Heart left ventricle (tissue), 16 donors: Measurements from ENCODE around the gene TXNRD2. TPM values are rescaled to one million over a fixed set of nuclear protein-coding genes. Genes with fewer than 3 reads are reported as not detected.

Experiments
- ATAC-seq, 4 donors: fragments of 200-7000 bp; cut with Tn5 transposase; one replicate each; pipeline ENCODE4 v1.9.1; 2020 to 2022; ENCODE audit warnings: moderate library complexity in 4 of 4, mild to moderate bottlenecking in 3 of 4, moderate number of reproducible peaks in 1 of 4
- DNase-seq, 5 donors: peaks; one replicate each; pipeline ENCODE4 v3.0.0-alpha.2; 2020
- H3K27ac ChIP-seq, 12 donors: fragments of 200-600 bp; sonication (generic) in 4 of 12; one replicate each; pipeline versions ENCODE4 v1.5.0 to v1.8.0; 2016 to 2022; ENCODE audit warnings: mild to moderate bottlenecking in 2 of 12
- H3K27me3 ChIP-seq, 9 donors: fragments of 200-600 bp; sonication (generic) in 2 of 9; one replicate each; pipeline versions ENCODE4 v1.5.1 to v1.8.0; 2016 to 2022; ENCODE audit warnings: mild to moderate bottlenecking in 3 of 9
- H3K36me3 ChIP-seq, 9 donors: fragments of 200-600 bp; sonication (generic) in 2 of 9; one replicate each; pipeline versions ENCODE4 v1.5.0 to v1.8.0; 2018 to 2022; ENCODE audit warnings: mild to moderate bottlenecking in 2 of 9
- H3K4me1 ChIP-seq, 12 donors: fragments of 200-600 bp; sonication (generic) in 4 of 12; one replicate each; pipeline versions ENCODE4 v1.5.0 to v1.8.0; 2016 to 2022; ENCODE audit warnings: mild to moderate bottlenecking in 3 of 12
- H3K4me3 ChIP-seq, 12 donors: fragments of 200-600 bp; sonication (generic) in 4 of 12; one replicate each; pipeline versions ENCODE4 v1.5.0 to v1.8.0; 2017 to 2022; ENCODE audit warnings: mild to moderate bottlenecking in 9 of 12, moderate library complexity in 4 of 12
- H3K9me3 ChIP-seq, 12 donors: fragments of 200-600 bp; sonication (generic) in 4 of 12; one replicate each; pipeline versions ENCODE4 v1.5.0 to v1.8.0; 2016 to 2022; ENCODE audit warnings: mild to moderate bottlenecking in 1 of 12
- CTCF ChIP-seq, 12 donors: fragments of 200-600 bp; sonication (generic) in 4 of 12; IDR thresholded peaks; one replicate each; pipeline versions ENCODE4 v1.5.0 to v1.8.0; 2018 to 2022; ENCODE audit warnings: antibody characterized with exemption in 12 of 12, mild to moderate bottlenecking in 5 of 12
- POLR2A ChIP-seq, 2 donors: fragments of 450-650 bp; IDR thresholded peaks; one replicate each; pipeline ENCODE4 v1.6.1; 2017; ENCODE audit warnings: antibody characterized with exemption in 2 of 2, mild to moderate bottlenecking in 2 of 2, moderate library complexity in 2 of 2
- WGBS, 4 donors: extraction: QIAGEN DNeasy Blood & Tissue Kit in 2 of 4; methylation state at CpG; one replicate each; pipeline versions ENCODE4 v1.1.5 to v1.1.7; 2013 to 2018; 5-methylcytosine and 5-hydroxymethylcytosine counted together
- intact Hi-C, 10 donors: fragments of 100-400 bp; cut with DNase I; formaldehyde crosslinking; loops; one replicate each; pipeline versions ENCODE4 v1.11.1 to v1.14.2; 2022
- polyA plus RNA-seq, 2 donors: library from polyadenylated mRNA; stranded (reverse); fragments of 200-250 nt; gene quantifications; one replicate each; pipeline ENCODE4 v1.2.3, GENCODE V29; 2013
- total RNA-seq, 9 donors: library from RNA; depleted of rRNA in 2 of 9; stranded (reverse); fragments of >200 nt in 2 of 9; fragmentation: NEBNext Ultra II Directional in 3 of 9; extraction: Animal tissue kit (Norgen Biotek cat#: 25700) in 3 of 9; gene quantifications; one replicate each; pipeline versions ENCODE4 v1.1.0 to v1.2.4, GENCODE V29; 2016 to 2023
- donor health status: ischemic (EF 13 %, LVEDD 7.1; RV severe dilation, severe dysfunction).
- donor health status: healthy with polysubstance abuse.
- donor health status: DM: no; HTN: yes; CAD: no.
- donor health status: DM: no; HTN: no; CAD: no.
- donor health status: ischemic (EF 25% LVEDD 6.9; RV normal size, moderate dysfunction).
- donor health status: ischemic (EF 25% LVEDD 5.7; RV mildly dilated, moderate dysfunction).
- donor health status: healthy.
- donor health status: DM: yes; HTN: yes; CAD: no.
- donor health status: ischemic (EF 35%, LVEDD 5.7; RV mildly dilated, moderate dysfunction).
- donor health status: nonischemic (EF 11% LVEDD 7.7; RV severe dilation, severe dysfunction).
- donor health status: DM: yes; HTN: yes; CAD: no.
- donor health status: PGD.
- donor health status: ischemic (EF 29% LVEDD 5.4; RV normal size, mild dysfunction).
- donor health status: nonischemic (EF 23%, LVEDD 6.1; RV moderate dilation, normal function).

Gene TXNRD2
- total and polyA plus RNA-seq, 11 donors: 23.4 to 60.2 (median 33.5) TPM

- no peaks in the 10 kb centered on the region for H3K4me1 ChIP-seq
- DNase-seq (no peak), ATAC-seq (no peak)
- WGBS, 4 donors: 84 to 91% (median 89%) methylated on average over 13 of the region's 13 CpGs
- H3K27ac ChIP-seq: no peak overlapping the region
- H3K27me3 ChIP-seq: no peaks in the 10 kb centered on the region
- no peak overlapping the region for H3K4me3 ChIP-seq
- peaks cover 0 to 6% (median 0%) of the 10 kb centered on the region in 12 donors for H3K9me3 ChIP-seq
- no peak for TF ChIP-seq POLR2A (IDR thresholded peaks at IDR 0.05)
- TF ChIP-seq CTCF (IDR thresholded peaks at IDR 0.05): no peak
- peaks cover 0 to 75% (median 72%) of the 10 kb centered on the region in 9 donors for H3K36me3 ChIP-seq
- intact Hi-C loops: loop anchor here in 1 of 10 donors (10.0 kb wide), 1 partner anchor 61 kb away; the partner anchor contains the start of genes GNB1L and RTL10
Measured at GRCh38 chr22:19915287-19915954, 26.2 kb downstream of the TXNRD2 start.

- DNase-seq: no peak
- H3K4me1 ChIP-seq: no peaks in the 10 kb centered on the region
- no peak overlapping the region for H3K27ac ChIP-seq
- H3K4me3 ChIP-seq: no peak overlapping the region
- peaks cover 0 to 79% (median 74%) of the 10 kb centered on the region in 9 donors for H3K36me3 ChIP-seq
- intact Hi-C loops: loop anchor here in 1 of 10 donors (10.0 kb wide), 1 partner anchor 60 kb away; the partner anchor contains the start of genes GNB1L and RTL10
- TF ChIP-seq CTCF (IDR thresholded peaks at IDR 0.05): no peak
- TF ChIP-seq POLR2A (IDR thresholded peaks at IDR 0.05): no peak
- no peaks in the 10 kb centered on the region for H3K27me3 ChIP-seq
- no peak for ATAC-seq
- H3K9me3 ChIP-seq: peaks cover 0 to 6% (median 0%) of the 10 kb centered on the region in 12 donors
- WGBS, 4 donors: 94 to 96% (median 96%) methylated on average over 9 of the region's 9 CpGs
Measured at GRCh38 chr22:19914201-19914943, 27.2 kb downstream of the TXNRD2 start.

- Histone ChIP-seq H3K27me3 (no peaks in the 10 kb centered on the region), H3K4me1 (no peaks in the 10 kb centered on the region), H3K4me3 (no peak overlapping the region), H3K36me3 (peaks cover 0 to 80% (median 70%) of the 10 kb centered on the region in 9 donors), H3K27ac (no peak overlapping the region), H3K9me3 (peaks cover 0 to 6% (median 0%) of the 10 kb centered on the region in 12 donors)
- WGBS, 4 donors: 87 to 94% (median 93%) methylated on average over 6 of the region's 6 CpGs
- intact Hi-C loops: loop anchor here in 1 of 10 donors (10.0 kb wide), 1 partner anchor 59 kb away; the partner anchor contains the start of genes GNB1L and RTL10
- TF ChIP-seq CTCF (IDR thresholded peaks at IDR 0.05) (no peak), POLR2A (IDR thresholded peaks at IDR 0.05) (no peak)
- DNase-seq (no peak), ATAC-seq (no peak)
Measured at GRCh38 chr22:19913337-19913936, 28.2 kb downstream of the TXNRD2 start.
